Myocyte (in vitro differentiated cells): ENCODE measurements around the gene ESRRG. TPM values are rescaled to one million over a fixed set of nuclear protein-coding genes. Genes with fewer than 3 reads are reported as not detected.

ENCODE experiments used
- DNase-seq: peaks from one replicate; pipeline ENCODE4 v3.0.0-alpha.2; 2012; ENCODE audit warnings: low read depth
- total RNA-seq: library from RNA; depleted of rRNA; stranded (reverse); fragments of >200 nt; gene quantifications from 2 replicates; pipeline ENCODE4 v1.2.3, GENCODE V29; 2014

Gene ESRRG
- total RNA-seq, 1 donor from 2014 or later = 1.3 TPM

- peak; percentile 4 for DNase-seq
These were observed 265.9 kb downstream of the ESRRG start for GRCh38 chr1:216457356-216457755.

DNA sequence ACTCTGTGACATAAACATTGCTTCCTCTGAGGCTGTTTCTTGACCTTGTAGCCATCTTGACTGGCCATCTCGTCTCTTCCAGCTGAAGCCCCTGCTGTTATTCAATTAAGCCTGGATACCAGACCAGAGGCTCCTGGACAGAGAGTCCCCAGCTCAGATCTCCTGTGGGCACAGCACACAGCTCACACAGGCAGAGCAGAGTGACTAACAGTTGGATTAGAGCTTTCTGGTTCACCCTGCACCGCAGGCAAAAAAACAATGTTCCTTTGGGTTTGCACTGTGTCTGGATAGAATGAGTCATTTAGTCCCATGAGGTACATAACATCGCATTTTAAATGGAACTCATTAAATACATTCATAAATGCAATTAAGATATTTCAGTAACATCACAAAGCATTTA is 266.5 kb downstream of the ESRRG start:
- peak; percentile 52 for DNase-seq

- DNase-seq = no peak
These were observed 269.5 kb downstream of the ESRRG start for GRCh38 chr1:216453777-216454176.
